DND-41 (cell line): ENCODE results near the gene TFF2.

ENCODE experiments used
- ATAC-seq: fragments of 200-7000 bp; cut with Tn5 transposase; 3 replicates; pipeline ENCODE4 v1.9.1; 2021; ENCODE audit warnings: low read depth; ENCODE audit not compliant: insufficient read depth
- DNase-seq: peaks from one replicate; pipeline ENCODE4 v3.0.0-alpha.2; 2020
- H2AFZ ChIP-seq: 2 replicates; pipeline ENCODE4 v1.6.0; 2012; ENCODE audit warnings: low read depth, low read length
- H3K27ac ChIP-seq: 2 replicates; pipeline ENCODE4 v1.5.1; 2012; ENCODE audit warnings: low read length, inconsistent platforms
- H3K27me3 ChIP-seq: fragments of 200-600 bp; sonication (generic); 2 replicates; pipeline ENCODE4 v1.6.0; 2012; ENCODE audit warnings: low read length, mild to moderate bottlenecking, inconsistent platforms; ENCODE audit not compliant: insufficient read depth, poor library complexity
- H3K36me3 ChIP-seq: 2 replicates; pipeline ENCODE4 v1.5.1; 2012; ENCODE audit warnings: low read length, inconsistent platforms; ENCODE audit not compliant: insufficient read depth
- H3K4me1 ChIP-seq: 2 replicates; pipeline ENCODE4 v1.5.1; 2012; ENCODE audit warnings: mild to moderate bottlenecking, low read length; ENCODE audit not compliant: insufficient read depth
- H3K4me2 ChIP-seq: 2 replicates; pipeline ENCODE4 v1.6.0; 2012; ENCODE audit warnings: mild to moderate bottlenecking, moderate library complexity, low read length, inconsistent platforms; ENCODE audit not compliant: insufficient read depth
- H3K4me3 ChIP-seq, 2 experiments: fragments of 200-600 bp in 1 of 2; shearing (Covaris generic) in 1 of 2; 2 replicates each; pipeline ENCODE4 v1.5.1; 2012 to 2016; ENCODE audit warnings: inconsistent platforms in 2 of 2, low read length in 2 of 2, mild to moderate bottlenecking in 2 of 2, low read depth in 1 of 2, moderate library complexity in 1 of 2
- H3K79me2 ChIP-seq: 2 replicates; pipeline ENCODE4 v1.6.0; 2012; ENCODE audit warnings: low read length, inconsistent platforms; ENCODE audit not compliant: insufficient read depth
- H3K9ac ChIP-seq: 2 replicates; pipeline ENCODE4 v1.6.0; 2012; ENCODE audit warnings: low read depth, mild to moderate bottlenecking, inconsistent platforms, low read length, moderate library complexity
- H3K9me3 ChIP-seq: 2 replicates; pipeline ENCODE4 v1.5.1; 2012; ENCODE audit warnings: low read length, moderate library complexity, mild to moderate bottlenecking, inconsistent platforms; ENCODE audit not compliant: insufficient read depth, severe bottlenecking
- H4K20me1 ChIP-seq: 2 replicates; pipeline ENCODE4 v1.6.0; 2012; ENCODE audit warnings: low read length; ENCODE audit not compliant: insufficient read depth
- EZH2 ChIP-seq: IDR thresholded peaks from 3 replicates; pipeline ENCODE4 v1.6.1; 2012; ENCODE audit warnings: borderline replicate concordance, low read depth, mild to moderate bottlenecking, moderate library complexity, low read length, inconsistent platforms; ENCODE audit not compliant: severe bottlenecking
- TF ChIP-seq, protein P1 (sequence below): IDR thresholded peaks from 2 replicates; pipeline ENCODE4 v1.5.1; 2012; ENCODE audit warnings: borderline replicate concordance, low read length, moderate library complexity, mild to moderate bottlenecking; ENCODE audit not compliant: poor library complexity, severe bottlenecking; ENCODE audit errors: extremely low read depth

TFF2 gene

GRCh38 chr21:42390696-42391095 is 39.9 kb upstream of the TFF2 start:
- DNase-seq, result no peak
- H3K4me1 ChIP-seq, result no peaks in the 10 kb centered on the region
- no peak overlapping the region for H2AFZ ChIP-seq
- no peaks in the 10 kb centered on the region for H3K27me3 ChIP-seq
- H4K20me1 ChIP-seq, result no peaks in the 10 kb centered on the region
- H3K4me3 ChIP-seq, result no peak overlapping the region
- H3K4me2 ChIP-seq, result no peak overlapping the region
- no peak overlapping the region for H3K27ac ChIP-seq
- TF ChIP-seq, protein P1, sequence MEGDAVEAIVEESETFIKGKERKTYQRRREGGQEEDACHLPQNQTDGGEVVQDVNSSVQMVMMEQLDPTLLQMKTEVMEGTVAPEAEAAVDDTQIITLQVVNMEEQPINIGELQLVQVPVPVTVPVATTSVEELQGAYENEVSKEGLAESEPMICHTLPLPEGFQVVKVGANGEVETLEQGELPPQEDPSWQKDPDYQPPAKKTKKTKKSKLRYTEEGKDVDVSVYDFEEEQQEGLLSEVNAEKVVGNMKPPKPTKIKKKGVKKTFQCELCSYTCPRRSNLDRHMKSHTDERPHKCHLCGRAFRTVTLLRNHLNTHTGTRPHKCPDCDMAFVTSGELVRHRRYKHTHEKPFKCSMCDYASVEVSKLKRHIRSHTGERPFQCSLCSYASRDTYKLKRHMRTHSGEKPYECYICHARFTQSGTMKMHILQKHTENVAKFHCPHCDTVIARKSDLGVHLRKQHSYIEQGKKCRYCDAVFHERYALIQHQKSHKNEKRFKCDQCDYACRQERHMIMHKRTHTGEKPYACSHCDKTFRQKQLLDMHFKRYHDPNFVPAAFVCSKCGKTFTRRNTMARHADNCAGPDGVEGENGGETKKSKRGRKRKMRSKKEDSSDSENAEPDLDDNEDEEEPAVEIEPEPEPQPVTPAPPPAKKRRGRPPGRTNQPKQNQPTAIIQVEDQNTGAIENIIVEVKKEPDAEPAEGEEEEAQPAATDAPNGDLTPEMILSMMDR, result no peak
- no peak for TF ChIP-seq EZH2
- no peaks in the 10 kb centered on the region for H3K36me3 ChIP-seq
- no peaks in the 10 kb centered on the region for H3K79me2 ChIP-seq
- H3K9me3 ChIP-seq, result no peaks in the 10 kb centered on the region
- no peak overlapping the region for H3K9ac ChIP-seq
- no peak for ATAC-seq

- TF ChIP-seq, protein P1, result no peak
- no peak for TF ChIP-seq EZH2
- Histone ChIP-seq H4K20me1 (no peaks in the 10 kb centered on the region), H3K4me1 (peaks cover under 1% of the 10 kb centered on the region), H3K9ac (no peak overlapping the region), H2AFZ (no peak overlapping the region), H3K4me2 (no peak overlapping the region), H3K9me3 (no peaks in the 10 kb centered on the region), H3K27me3 (no peaks in the 10 kb centered on the region), H3K36me3 (no peaks in the 10 kb centered on the region), H3K4me3 (no peak overlapping the region), H3K79me2 (no peaks in the 10 kb centered on the region), H3K27ac (no peak overlapping the region)
- ATAC-seq (no peak), DNase-seq (no peak)
Observed at GRCh38 chr21:42390193-42390592, 39.4 kb upstream of the TFF2 start.

- no peak for DNase-seq
- Histone ChIP-seq H3K36me3 (no peaks in the 10 kb centered on the region), H3K27ac (no peak overlapping the region), H2AFZ (no peak overlapping the region), H3K79me2 (no peaks in the 10 kb centered on the region), H3K27me3 (no peaks in the 10 kb centered on the region), H3K4me1 (peaks cover 8% of the 10 kb centered on the region), H3K4me3 (no peak overlapping the region), H3K4me2 (no peak overlapping the region), H4K20me1 (no peaks in the 10 kb centered on the region), H3K9me3 (no peaks in the 10 kb centered on the region), H3K9ac (no peak overlapping the region)
- ATAC-seq, result no peak
- no peak for TF ChIP-seq EZH2
- TF ChIP-seq, protein P1, result no peak
Observed at GRCh38 chr21:42389449-42389835, 38.6 kb upstream of the TFF2 start.
